GM12874 (cell line): ENCODE results near the gene GPA33.

ENCODE experiments used
- TF ChIP-seq, protein P1 (sequence below): IDR thresholded peaks from 2 replicates; pipeline ENCODE4 v1.5.1; 2011; ENCODE audit warnings: low read depth, mild to moderate bottlenecking, control low read depth, low read length, moderate library complexity; ENCODE audit not compliant: insufficient read depth

The GPA33 gene

DNA sequence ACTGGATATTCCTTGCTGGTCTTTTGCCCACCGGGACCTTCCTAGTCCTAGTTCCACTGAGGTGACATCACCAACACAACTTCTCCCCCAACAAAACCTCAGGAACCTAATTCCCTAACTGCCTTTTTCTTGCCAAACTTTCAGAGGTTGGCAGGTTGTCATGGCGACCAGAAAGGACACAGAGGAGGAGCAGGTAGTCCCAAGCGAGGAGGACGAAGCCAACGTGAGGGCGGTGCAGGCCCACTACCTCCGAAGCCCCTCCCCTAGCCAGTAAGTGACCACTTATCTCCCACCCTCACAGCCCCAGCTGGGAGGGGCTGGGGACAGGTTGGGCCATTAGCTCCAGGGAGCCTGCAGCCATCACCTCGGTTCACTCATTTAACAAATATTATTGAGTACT is 4.5 kb upstream of the GPA33 start:
- TF ChIP-seq, protein P1, sequence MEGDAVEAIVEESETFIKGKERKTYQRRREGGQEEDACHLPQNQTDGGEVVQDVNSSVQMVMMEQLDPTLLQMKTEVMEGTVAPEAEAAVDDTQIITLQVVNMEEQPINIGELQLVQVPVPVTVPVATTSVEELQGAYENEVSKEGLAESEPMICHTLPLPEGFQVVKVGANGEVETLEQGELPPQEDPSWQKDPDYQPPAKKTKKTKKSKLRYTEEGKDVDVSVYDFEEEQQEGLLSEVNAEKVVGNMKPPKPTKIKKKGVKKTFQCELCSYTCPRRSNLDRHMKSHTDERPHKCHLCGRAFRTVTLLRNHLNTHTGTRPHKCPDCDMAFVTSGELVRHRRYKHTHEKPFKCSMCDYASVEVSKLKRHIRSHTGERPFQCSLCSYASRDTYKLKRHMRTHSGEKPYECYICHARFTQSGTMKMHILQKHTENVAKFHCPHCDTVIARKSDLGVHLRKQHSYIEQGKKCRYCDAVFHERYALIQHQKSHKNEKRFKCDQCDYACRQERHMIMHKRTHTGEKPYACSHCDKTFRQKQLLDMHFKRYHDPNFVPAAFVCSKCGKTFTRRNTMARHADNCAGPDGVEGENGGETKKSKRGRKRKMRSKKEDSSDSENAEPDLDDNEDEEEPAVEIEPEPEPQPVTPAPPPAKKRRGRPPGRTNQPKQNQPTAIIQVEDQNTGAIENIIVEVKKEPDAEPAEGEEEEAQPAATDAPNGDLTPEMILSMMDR, result no peak

DNA sequence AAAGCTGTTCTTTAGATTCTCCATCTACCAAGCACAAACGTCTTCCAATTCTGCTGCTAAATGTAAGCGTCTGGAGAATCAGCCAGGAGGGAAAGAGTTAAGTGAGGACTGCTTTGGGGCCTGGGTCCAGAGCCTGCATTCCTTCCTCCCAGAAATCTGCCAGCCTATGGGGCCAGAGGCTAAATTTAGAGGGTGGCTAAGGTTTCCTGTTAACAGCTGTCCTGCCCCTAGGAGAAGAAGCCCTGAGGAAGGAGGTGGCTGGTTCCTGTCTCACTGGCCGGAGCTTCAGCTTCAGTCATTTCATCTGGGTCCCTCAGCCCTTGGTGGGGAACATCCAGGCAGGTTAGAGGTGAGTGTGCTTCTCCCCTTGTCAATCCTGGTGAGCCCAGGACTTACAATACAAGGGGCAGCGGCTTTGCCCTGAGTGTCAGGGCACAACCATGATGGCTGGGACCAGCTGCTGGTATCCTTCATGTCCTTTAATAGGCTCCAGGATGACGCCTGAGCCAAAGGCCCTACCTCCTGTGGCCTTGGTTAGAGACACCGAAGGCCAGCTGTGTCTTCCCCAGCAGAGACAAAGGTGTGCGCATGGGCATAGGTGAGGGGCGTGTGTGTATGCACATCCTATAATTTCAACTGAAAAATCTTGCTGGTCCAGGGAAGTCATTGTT is 3.8 kb upstream of the GPA33 start, which contains the start of gene STYXL2:
Gene STYXL2 (plus strand): TSS at position 230 of the 671 bp plus-strand sequence. CDS start 775 bp downstream, outside the sequence.
- TF ChIP-seq, protein P1, result no peak

GRCh38 chr1:167092653-167093052 is 2.5 kb upstream of the GPA33 start:
- TF ChIP-seq, protein P1, result no peak

- TF ChIP-seq, protein P1, result no peak
These were observed 251 bp downstream of the GPA33 start for GRCh38 chr1:167089939-167090313.

- TF ChIP-seq, protein P1, result no peak
These were observed 1.3 kb downstream of the GPA33 start for GRCh38 chr1:167088746-167089417.

DNA sequence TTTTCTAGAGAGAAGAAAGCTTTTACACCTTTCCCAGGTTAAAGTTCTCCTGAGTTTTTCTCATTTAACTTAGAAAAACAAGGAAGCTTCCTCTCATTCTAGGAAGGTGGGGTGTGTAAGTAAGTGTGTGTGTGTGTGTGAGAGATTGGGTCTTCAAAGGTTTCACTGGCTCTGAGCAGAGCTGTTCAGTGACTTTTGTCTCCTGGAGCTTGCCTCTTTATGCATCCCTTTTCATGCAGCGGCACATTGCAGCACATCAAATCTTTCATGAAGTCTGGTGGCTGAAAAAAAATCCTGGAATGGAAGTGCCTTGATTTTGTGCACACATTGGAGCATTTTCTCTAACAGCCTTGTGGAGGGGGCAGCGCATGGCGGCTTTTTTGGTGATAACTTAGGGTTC is 3.4 kb downstream of the GPA33 start:
- TF ChIP-seq, protein P1, result no peak

DNA sequence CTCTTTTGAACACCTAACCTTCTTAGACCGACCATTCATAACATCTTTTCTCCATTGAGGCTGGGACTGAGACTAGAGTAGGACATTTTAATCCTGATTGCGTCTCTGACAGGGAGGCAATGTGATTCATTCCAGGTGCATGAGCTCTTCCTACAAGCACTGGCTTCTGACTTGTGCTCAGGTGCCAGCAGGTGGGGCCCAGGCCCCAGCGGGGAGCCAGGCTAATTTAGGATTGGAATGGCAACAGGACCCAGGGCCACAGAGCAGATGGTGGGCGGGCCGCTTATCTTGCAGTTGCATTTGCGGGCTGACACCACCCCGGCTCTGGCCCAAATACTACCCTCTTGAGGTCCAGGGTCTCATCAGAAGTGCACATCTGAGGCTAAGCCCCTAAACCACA is 4.1 kb downstream of the GPA33 start:
- TF ChIP-seq, protein P1, result no peak
